Smooth muscle cell of the brain vasculature (primary cell): Measurements from ENCODE around the gene EML5.

Experiments used
- DNase-seq: peaks from one replicate; pipeline ENCODE4 v3.0.0-alpha.2; 2012; ENCODE audit warnings: low read depth, low spot score

Gene EML5

DNA sequence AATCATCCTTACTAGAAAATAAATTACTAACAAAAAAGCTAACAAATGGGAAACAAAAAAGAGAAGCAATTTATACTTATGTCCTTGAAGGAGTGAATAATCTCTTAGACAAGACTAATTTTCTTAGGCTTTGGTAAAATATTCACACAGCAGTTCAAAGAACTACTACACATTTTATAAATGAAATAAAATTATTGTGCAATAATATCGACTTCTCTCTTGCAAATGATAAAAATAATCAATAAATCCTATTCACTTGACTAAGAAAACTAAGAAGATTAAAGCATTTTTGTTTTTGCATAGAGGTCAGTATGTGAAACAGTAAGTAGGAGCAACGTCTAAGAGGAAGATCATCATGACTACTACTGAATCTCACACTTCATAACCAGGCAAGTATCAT is 82.0 kb downstream of the EML5 start:
- DNase-seq = no peak

DNA sequence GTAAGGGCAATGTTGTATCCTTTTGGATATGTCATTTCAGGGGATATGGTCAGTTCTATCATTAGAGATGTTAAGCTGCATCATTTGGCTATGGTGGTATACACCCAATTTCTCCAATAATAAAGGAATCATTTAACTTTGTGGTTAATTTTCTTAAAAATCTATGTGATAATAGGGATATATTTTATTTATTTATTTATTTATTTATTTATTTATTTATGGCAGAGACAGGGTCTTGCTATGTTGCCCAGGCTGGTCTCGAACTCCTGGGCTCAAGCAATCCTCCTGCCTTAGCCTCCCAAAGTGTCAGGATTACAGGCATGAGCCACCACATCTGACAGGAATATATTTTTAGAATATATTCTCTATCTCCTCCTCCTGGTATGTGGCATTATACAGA is 85.7 kb downstream of the EML5 start:
- no peak for DNase-seq

DNA sequence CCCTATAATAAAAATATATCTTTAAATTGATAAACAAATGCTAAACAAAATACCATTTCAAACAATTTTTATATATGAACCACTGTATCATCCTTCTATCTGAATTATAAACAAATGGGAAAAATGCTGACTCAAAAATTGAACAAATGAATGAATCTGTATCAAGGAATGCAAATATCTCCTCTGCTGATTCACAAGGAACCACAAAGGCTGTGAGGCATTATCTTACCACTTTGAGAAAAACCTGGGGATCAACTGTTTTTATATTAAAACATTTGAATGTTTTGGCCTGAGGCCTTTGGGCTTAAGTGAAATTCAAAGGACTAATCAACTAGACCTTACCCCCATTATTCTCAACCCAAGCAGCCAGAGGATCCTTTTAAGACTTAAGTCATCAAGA is 86.3 kb downstream of the EML5 start:
- DNase-seq = no peak

- DNase-seq = no peak
Observed at GRCh38 chr14:88698651-88699050, 94.1 kb downstream of the EML5 start.

GRCh38 chr14:88695870-88696269 is 96.9 kb downstream of the EML5 start:
- no peak for DNase-seq

- DNase-seq = no peak
Observed at GRCh38 chr14:88688386-88688785, 104.4 kb downstream of the EML5 start.

DNA sequence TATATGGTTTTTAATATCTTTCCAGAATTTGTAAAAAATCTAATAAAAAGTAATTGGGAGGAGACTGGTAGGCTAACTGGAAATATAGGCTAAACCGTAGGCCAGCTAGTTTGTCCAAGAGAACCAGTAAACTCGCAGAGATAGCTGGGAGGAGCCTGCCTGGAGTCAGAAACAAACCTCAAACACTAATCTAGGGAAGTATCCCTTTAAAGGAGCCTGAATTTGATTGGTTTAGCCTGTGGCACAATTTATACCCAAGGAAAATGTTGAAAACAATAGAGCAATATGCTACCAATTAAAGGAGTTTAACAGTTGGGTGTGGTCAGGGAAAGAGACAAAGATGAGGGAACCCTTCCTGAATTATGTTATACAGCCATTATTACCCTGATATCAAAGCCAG is 109.6 kb downstream of the EML5 start:
- no peak for DNase-seq

- DNase-seq = no peak
Observed at GRCh38 chr14:88682495-88683114, 110.1 kb downstream of the EML5 start.

DNA sequence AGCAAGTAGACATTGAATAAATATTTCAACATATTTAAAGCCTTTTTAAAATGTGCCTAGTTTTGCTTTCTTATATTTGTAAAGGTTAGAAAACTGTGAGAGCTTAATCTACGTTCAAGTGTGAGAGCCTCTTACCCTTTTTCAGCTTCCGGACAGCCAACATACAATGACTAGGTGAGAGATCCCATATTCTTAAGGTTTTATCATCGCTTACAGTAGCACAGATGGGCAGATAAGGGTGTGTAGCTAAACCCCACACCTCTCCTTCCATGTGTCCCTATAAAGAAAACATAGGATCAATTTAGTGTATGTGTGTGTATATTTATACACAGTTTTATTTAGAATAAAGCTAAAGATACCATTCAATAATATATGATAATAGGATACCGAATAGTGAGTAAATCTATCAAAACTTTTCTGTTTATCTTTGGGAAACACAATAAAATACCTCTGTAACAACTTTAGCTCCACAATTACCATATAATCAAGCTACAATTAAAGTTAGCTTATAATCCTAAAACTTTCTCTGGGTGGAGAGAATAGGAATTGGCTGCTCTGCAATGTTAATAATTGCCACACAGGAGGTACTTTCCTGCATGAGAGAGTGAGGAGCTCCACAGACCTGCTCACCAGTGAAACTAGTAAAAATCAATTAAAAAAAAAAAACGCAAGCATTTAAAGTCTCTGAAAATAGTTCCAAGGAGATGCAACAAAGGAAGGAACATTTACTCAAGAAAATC is 110.8 kb downstream of the EML5 start:
- no peak for DNase-seq

- no peak for DNase-seq
Observed at GRCh38 chr14:88669346-88669745, 123.4 kb downstream of the EML5 start.

- no peak for DNase-seq
Observed at GRCh38 chr14:88668448-88669116, 124.2 kb downstream of the EML5 start.

- peak; percentile 45 for DNase-seq
Observed at GRCh38 chr14:88667555-88668273, 125.0 kb downstream of the EML5 start.

DNA sequence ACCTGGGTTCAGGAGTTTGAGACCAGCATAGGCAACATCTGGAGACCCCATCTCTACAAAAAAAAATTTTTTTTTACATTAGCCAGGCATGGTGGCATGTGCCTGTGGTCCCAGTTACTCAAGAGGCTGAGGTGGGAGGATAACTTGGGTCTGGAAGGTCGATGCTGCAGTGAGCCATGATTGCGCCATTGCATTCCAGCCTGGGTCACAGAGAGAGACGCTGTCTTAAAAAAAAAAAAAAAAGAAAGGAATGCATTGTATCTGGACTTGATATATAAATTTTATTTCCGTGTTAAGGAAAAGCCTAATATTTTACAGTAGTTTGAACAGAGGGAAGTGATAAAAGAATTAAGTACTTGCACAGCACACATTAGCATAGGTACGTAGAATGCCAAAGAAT is 132.7 kb downstream of the EML5 start:
- no peak for DNase-seq

GRCh38 chr14:88639221-88639620 is 153.5 kb downstream of the EML5 start:
- no peak for DNase-seq

GRCh38 chr14:88632512-88632911 is 160.2 kb downstream of the EML5 start:
- DNase-seq = no peak

DNA sequence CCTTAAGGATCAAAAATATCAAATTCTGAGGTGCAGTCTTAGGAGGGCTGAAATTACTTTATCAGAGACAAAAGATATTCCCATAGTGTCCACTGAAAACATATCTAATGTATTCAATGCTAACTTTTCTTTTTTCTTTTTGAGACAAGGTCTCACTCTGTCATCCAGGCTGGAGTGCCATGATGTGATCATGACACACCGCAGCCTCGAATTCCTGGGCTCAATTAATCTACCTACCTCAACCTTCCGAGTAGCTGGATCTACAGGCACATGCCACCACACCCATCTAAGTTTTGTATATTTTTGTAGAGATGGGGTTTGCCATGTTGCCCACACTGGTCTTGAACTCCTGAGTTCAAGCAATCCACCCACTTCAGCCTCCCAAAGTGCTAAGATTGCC is 161.7 kb downstream of the EML5 start:
- no peak for DNase-seq

- DNase-seq = no peak
Observed at GRCh38 chr14:88630565-88630964, 162.2 kb downstream of the EML5 start.

GRCh38 chr14:88628462-88628861 is 164.3 kb downstream of the EML5 start:
- no peak for DNase-seq

GRCh38 chr14:88628033-88628432 is 164.7 kb downstream of the EML5 start:
- DNase-seq = no peak

DNA sequence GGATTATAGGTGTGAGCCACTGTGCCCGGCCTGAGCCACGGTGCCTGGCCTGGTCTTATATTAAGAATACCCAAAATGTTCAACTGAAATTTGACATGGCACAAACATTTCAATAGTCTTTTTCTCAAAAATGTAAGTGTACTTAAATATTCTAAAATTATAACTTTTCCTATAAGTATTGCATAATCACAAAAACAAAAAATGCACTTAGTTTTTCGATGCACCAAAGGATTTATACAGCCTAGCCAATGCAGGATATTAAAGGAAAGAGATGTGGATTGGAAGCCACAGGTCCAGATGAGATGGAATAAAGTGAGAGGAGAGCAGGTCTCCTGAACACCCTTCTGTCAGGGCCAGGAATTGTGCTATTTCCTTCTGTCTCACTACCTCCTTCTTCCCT is 167.1 kb downstream of the EML5 start:
- DNase-seq = no peak

- DNase-seq = no peak
Observed at GRCh38 chr14:88621100-88621499, 171.7 kb downstream of the EML5 start.

GRCh38 chr14:88618476-88618875 is 174.3 kb downstream of the EML5 start:
- no peak for DNase-seq
